Psoas muscle (tissue), 8 donors: ENCODE measurements around the gene ITPR2. TPM values are rescaled to one million over a fixed set of nuclear protein-coding genes. Genes with fewer than 3 reads are reported as not detected.
A peak's percentile ranks its signal among the peaks of the same experiment; 100 is the strongest.

Source experiments
- ATAC-seq, 4 donors: fragments of 200-7000 bp; cut with Tn5 transposase; one replicate each; pipeline ENCODE4 v1.9.1; 2020; ENCODE audit warnings: moderate library complexity in 3 of 4, mild to moderate bottlenecking in 2 of 4
- DNase-seq, 2 donors: peaks; one replicate each; pipeline ENCODE4 v3.0.0-alpha.2; 2020
- H3K27ac ChIP-seq: fragments of 200-600 bp; one replicate; pipeline ENCODE4 v1.8.0; 2022
- H3K27me3 ChIP-seq, 3 donors: fragments of 200-600 bp in 1 of 3; one replicate each; pipeline versions ENCODE4 v1.6.1 to v1.8.0; 2013 to 2022; ENCODE audit warnings: low read length in 2 of 3, mild to moderate bottlenecking in 2 of 3, moderate library complexity in 1 of 3; ENCODE audit not compliant: insufficient read depth in 3 of 3
- H3K36me3 ChIP-seq, 2 donors: fragments of 200-600 bp in 1 of 2; one replicate each; pipeline versions ENCODE4 v1.6.1 to v1.8.0; 2013 to 2022; ENCODE audit warnings: low read depth in 1 of 2, mild to moderate bottlenecking in 1 of 2, moderate library complexity in 1 of 2; ENCODE audit not compliant: insufficient read depth in 1 of 2
- H3K4me1 ChIP-seq: fragments of 200-600 bp; one replicate; pipeline ENCODE4 v1.8.0; 2022
- H3K4me3 ChIP-seq: fragments of 200-600 bp; one replicate; pipeline ENCODE4 v1.8.0; 2022; ENCODE audit warnings: mild to moderate bottlenecking
- H3K9me3 ChIP-seq: fragments of 200-600 bp; one replicate; pipeline ENCODE4 v1.8.0; 2022
- CTCF ChIP-seq: fragments of 200-600 bp; IDR thresholded peaks from one replicate; pipeline ENCODE4 v1.8.0; 2022; ENCODE audit warnings: antibody characterized with exemption
- WGBS, 3 donors: extraction: QIAGEN DNeasy Blood & Tissue Kit; methylation state at CpG; one replicate each; pipeline versions ENCODE4 v1.1.6 to v1.1.7; 2013; 5-methylcytosine and 5-hydroxymethylcytosine counted together
- intact Hi-C, 2 donors: fragments of 100-400 bp; cut with DNase I; formaldehyde crosslinking; loops; one replicate each; pipeline versions ENCODE4 v1.11.0 to v1.14.2; 2022
- polyA plus RNA-seq, 3 donors: library from polyadenylated mRNA; stranded (reverse); fragments of 200-250 nt; gene quantifications; one replicate each; pipeline ENCODE4 v1.2.3, GENCODE V29; 2013
- total RNA-seq, 4 donors: library from RNA; stranded (reverse); fragmentation: NEBNext Ultra II Directional in 2 of 4; extraction: Animal tissue kit (Norgen Biotek cat#: 25700) in 2 of 4; gene quantifications; one replicate each; pipeline versions ENCODE4 v1.2.1 to v1.2.4, GENCODE V29; 2021 to 2023
- donor health status: healthy with polysubstance abuse.
- donor health status: DM: no; HTN: no; CAD: no; lungs with moderate emphysema.
- donor health status: Bipolar disorder and iron deficiency.
- donor health status: healthy.
- donor health status: DM: yes; HTN: yes; CAD: no.
- donor health status: DM: no; HTN: no; CAD: no.
- donor health status: DM: no; HTN: no; CAD: no.
- donor health status: DM: yes; HTN: yes; CAD: no.

Gene ITPR2
- total and polyA plus RNA-seq, 7 donors: 0.86 to 10.3 (median 6.1) TPM

GRCh38 chr12:26555139-26555538, 277.9 kb downstream of the ITPR2 start:
- Histone ChIP-seq H3K4me3 (no peak overlapping the region), H3K27me3 (no peaks in the 10 kb centered on the region), H3K27ac (peak overlapping the region; percentile 28), H3K9me3 (no peaks in the 10 kb centered on the region), H3K36me3 (peaks cover 0 to 3% of the 10 kb centered on the region in 2 donors), H3K4me1 (no peaks in the 10 kb centered on the region)
- ATAC-seq (peak; percentile 87 to 94 (median 90)), DNase-seq (no peak)
- WGBS, 3 donors: 74 to 77% (median 75%) methylated on average over 4 of the region's 4 CpGs
- intact Hi-C loops: no loop called here
- no peak for TF ChIP-seq CTCF

GRCh38 chr12:26554332-26554731, 278.7 kb downstream of the ITPR2 start:
- peaks cover 0 to 3% of the 10 kb centered on the region in 2 donors for H3K36me3 ChIP-seq
- intact Hi-C loops: no loop called here
- H3K4me1 ChIP-seq: no peaks in the 10 kb centered on the region
- no peak for ATAC-seq
- H3K27ac ChIP-seq: no peak overlapping the region
- H3K9me3 ChIP-seq: no peaks in the 10 kb centered on the region
- WGBS, 3 donors: 95 to 96% (median 95%) methylated on average over 4 of the region's 4 CpGs
- H3K4me3 ChIP-seq: no peak overlapping the region
- no peak for TF ChIP-seq CTCF
- no peak for DNase-seq
- no peaks in the 10 kb centered on the region for H3K27me3 ChIP-seq

GRCh38 chr12:26551385-26551784, 281.6 kb downstream of the ITPR2 start:
- Histone ChIP-seq H3K4me1 (no peaks in the 10 kb centered on the region), H3K27me3 (no peaks in the 10 kb centered on the region), H3K4me3 (no peak overlapping the region), H3K27ac (no peak overlapping the region), H3K9me3 (no peaks in the 10 kb centered on the region), H3K36me3 (peaks cover 0 to 8% of the 10 kb centered on the region in 2 donors)
- no peak for ATAC-seq
- 85 to 96% (median 89%) methylated on average over 3 of the region's 3 CpGs for WGBS, 3 donors
- no peak for TF ChIP-seq CTCF
- intact Hi-C loops: no loop called here
- DNase-seq: no peak

- WGBS, 3 donors: 79 to 89% (median 87%) methylated on average over 2 of the region's 2 CpGs
- Histone ChIP-seq H3K36me3 (peaks cover 0 to 8% of the 10 kb centered on the region in 2 donors), H3K27ac (no peak overlapping the region), H3K4me1 (no peaks in the 10 kb centered on the region), H3K27me3 (no peaks in the 10 kb centered on the region), H3K9me3 (no peaks in the 10 kb centered on the region), H3K4me3 (no peak overlapping the region)
- intact Hi-C loops: no loop called here
- DNase-seq (no peak), ATAC-seq (no peak)
- TF ChIP-seq CTCF: no peak
Measured at GRCh38 chr12:26548227-26548626, 284.8 kb downstream of the ITPR2 start.
